ENCODE measurements around the gene IPCEF1.

DNA sequence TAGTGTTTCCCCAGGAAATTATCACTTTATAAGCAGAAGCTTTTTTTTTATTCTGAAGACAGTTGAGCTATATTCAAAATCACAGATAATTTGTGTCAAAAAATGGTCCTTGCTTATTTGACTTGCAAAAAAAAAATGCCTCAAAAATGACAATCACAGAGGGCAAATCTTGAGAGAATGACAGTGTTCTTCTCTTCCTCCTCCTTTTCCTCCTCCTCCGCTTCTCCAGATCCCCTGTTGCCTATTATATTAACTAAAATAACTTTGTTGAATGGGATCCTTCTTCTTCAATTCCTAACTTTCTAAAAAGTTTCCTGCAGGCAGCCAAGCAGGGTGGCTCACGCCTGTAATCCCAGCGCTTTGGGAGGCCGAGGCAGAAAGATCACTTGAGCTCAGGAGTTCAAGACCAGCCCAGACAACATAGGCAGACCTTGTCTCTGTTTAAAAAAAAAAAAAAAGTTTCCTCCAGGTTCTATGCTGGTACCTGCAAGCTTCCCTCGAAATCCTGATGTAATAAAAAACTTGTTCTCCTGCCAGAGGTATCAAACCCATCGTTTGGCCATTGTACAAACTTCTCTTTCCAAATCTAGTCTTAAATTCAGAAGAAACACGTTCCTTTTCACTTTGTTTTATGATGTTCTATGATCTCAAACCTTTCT lies 128.6 kb downstream of the IPCEF1 start:
- TF ChIP-seq, protein P1, sequence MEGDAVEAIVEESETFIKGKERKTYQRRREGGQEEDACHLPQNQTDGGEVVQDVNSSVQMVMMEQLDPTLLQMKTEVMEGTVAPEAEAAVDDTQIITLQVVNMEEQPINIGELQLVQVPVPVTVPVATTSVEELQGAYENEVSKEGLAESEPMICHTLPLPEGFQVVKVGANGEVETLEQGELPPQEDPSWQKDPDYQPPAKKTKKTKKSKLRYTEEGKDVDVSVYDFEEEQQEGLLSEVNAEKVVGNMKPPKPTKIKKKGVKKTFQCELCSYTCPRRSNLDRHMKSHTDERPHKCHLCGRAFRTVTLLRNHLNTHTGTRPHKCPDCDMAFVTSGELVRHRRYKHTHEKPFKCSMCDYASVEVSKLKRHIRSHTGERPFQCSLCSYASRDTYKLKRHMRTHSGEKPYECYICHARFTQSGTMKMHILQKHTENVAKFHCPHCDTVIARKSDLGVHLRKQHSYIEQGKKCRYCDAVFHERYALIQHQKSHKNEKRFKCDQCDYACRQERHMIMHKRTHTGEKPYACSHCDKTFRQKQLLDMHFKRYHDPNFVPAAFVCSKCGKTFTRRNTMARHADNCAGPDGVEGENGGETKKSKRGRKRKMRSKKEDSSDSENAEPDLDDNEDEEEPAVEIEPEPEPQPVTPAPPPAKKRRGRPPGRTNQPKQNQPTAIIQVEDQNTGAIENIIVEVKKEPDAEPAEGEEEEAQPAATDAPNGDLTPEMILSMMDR (IDR thresholded peaks at IDR 0.05; ENCODE audit: poor library complexity): no peak
- TF ChIP-seq EZH2 (IDR thresholded peaks at IDR 0.05; ENCODE audit: borderline replicate concordance) (no peak), EZH2phosphoT487 (IDR thresholded peaks at IDR 0.05; ENCODE audit: low read depth, severe bottlenecking, unreplicated experiment) (no peak)
